Fibroblast of upper back skin (primary cell): Measurements from ENCODE around the gene CDCP1.
A peak's percentile ranks its signal among the peaks of the same experiment; 100 is the strongest.
"Not testable (repeated sequence)": the region's sequence is repeated elsewhere in the genome, so short reads cannot be mapped to it uniquely, and the experiment has no call there.

ENCODE experiments used
- DNase-seq: peaks from one replicate; pipeline ENCODE4 v3.0.0-alpha.2; 2013

CDCP1 gene

DNA sequence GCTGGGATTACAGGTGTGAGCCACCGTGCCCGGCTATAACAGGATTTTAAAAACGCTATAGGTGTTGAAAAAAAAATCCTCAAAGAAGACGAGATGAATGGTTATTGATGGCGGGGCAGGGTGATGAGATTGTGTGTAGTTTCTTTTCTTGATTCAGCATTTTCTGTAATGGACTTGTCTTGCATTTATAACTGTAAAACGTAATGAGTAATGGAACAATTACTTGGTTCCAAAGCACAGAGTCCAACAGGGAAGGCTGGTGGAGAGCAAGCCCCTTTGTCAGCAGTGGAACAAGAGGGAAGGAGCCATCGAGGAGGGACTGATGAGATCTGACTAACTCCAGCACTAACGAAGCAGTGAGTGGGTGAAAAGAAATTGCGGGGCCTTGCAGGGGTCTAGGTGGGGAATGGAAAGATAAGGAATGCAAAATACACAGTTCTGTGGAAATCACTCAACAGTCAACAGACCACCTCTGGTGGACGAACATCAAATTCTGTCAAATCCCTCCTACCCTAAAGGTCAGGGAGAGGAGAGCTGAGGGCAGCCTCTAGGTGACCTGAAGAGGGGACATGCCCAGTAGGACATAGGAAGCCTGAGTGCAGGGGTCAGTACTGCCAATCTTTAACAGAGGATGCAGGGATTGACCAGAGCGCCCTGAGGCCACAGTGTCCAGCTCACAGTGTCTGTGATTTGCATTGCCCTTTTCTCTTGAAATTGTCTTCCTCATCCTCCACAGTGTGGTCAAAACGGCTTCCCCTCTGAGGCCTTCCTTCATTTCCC, 23.1 kb upstream of the CDCP1 start:
- DNase-seq = no peak

DNA sequence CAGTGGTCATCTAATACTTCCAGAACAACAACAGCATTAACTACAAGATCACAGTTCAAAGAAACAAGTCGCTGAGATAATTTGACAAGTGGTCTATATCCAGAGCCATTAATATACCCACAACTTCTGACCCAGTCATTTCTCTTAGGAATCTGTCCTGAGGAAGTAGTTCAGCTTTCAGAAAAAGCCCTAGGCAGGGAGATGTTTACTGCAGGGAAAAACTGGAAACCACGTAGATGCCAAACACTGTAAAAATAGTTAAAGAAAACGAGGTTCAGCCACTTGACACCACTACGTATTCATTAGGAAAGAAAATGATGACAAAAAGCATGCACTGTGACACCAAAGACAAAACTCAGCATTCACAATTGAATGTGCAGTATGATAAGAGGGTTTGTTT, 22.3 kb upstream of the CDCP1 start:
- DNase-seq = no peak

DNA sequence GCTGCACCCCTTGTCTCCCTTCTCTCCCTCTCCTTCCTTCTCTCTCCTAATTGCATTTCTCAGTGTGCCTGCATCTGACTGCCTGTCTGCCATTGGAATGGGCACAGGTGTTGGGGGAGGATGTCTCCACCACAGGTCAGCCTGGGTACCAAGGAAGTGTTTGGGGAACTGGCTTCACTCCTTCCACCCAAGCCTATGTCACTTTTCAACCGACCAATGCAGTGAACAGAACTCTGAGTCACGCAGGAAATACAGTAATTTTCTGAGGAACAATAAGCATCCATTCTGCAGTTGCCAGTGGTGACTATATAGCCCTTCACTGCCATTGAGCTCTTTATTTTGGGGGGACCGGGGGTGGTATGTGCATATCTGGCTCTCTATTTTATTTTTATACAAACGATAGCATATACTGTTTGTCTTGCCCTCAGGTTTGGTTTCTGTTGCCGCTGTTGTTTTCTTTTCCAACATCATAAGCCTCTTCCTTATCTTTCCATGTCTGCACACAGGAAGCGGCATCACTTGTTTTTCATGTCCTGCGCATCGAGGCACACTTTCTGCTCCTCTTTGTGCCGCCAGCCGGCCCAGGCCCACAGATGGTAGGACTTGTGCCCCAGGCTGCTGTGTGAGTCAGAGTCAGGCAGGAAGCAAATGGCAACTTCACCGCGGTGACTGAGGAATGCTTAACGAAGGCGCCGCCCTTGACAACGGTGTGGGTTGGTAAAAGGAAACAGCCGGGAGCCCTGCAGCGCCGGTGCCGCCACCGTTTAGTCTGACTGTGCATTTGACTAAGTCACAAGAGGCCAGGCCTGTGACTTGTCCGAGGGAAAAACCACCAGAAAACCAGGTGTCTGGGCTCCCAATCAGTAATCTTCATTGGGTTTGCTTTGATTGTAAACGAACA, 21.1 kb upstream of the CDCP1 start:
- peak; percentile 85 for DNase-seq

DNA sequence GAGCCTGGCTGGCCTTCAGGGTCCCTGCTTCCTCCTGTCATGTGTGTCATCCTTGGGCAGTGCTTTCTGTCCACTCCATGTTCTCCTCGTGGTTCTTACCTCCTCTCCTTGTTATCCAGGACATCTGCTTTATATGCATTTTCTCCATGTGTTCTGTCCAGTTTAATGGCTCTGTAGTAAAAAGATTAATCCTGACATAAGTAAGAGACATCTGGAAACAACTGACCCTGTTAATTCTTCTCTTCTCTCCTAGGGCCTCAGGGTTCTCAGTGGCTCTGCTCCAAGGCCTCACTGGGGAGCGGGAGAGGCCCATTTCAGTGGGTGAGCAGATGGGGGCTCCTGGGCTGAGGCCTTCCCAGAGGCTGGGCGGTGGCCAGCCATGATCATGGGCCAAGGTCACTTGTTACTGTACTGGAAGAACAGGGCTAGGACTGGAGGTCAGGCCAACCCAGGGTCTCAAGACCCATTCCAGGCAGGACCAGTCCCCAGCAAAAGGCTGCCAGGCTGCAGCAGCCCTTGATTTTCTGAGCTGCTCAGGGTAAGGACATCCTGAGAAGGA, 20.2 kb upstream of the CDCP1 start:
- DNase-seq = no peak

DNA sequence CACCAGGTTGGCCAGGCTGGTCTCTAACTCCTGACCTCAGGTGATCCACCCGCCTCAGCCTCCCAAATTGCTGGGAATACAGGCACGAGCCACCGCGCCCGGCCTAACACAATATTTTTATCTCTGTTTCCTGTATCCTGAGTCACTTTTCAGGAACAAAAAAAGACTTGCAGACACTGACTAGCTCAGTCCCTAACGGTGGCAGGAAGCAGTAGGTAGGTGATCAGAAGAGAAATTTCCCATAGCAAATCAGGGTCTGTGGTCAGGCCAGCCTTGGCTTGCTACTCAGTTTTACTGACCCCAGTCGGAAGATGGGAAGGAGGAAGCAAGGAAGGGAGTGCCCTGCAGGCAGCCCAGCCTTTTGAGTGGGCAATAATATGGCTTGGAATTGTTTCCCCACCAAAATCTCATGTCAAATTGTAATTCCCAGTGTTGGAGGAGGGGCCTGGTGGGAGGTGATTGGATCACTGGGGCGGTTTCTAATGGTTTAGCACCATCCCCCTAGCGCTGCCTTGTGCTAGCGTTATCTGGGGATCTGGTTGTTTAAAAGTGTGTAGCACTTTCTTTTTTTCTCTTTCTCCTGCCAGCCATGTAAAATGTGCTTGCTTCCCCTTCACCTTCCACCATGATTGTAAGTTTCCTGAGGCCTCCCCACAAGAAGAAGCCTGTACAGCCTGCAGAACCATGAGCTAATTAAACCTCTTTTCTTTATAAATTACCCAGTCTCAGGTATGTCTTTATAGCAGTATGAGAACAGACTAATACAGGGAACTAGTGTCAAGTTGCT, 19.5 kb upstream of the CDCP1 start:
- DNase-seq = no peak

DNA sequence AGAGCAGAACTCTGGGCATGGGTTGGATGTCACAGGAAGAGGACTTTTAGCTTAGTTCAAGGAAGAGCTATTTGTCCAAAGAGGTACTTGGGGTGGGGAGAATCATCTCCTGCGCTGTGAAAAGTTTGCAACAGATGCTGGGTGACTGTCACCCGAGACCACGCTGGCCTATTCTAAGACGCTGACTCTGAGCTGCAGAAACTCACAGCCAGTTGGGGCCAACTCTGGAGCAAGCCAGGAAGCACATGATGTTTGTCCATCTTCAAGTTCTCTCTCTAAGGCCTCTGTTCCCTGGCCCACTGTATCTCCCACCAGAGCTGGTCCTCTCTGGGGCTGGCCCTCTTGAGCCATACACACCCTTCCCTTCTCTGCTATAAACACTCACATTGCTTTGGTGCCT, 17.9 kb upstream of the CDCP1 start:
- DNase-seq = no peak

DNA sequence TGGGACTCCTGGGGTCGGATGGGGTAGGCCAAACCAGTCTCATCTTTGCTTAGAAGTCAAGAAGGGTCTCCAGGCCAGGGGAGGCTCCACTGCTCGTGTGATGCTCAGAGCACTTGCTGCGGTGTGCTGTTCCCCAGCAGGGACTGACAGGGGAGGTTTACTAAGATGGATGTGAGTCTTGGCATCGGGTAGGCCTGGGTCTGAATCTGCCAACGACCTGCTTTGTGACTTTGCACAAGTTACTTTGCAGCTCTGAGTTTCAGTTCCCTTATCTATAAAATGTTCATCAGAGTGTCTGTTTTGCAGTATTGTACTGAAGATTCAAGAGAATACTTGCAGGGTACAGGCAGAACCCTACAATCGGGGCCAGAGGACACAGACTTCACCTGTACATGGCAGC, 17.3 kb upstream of the CDCP1 start:
- DNase-seq = no peak

DNA sequence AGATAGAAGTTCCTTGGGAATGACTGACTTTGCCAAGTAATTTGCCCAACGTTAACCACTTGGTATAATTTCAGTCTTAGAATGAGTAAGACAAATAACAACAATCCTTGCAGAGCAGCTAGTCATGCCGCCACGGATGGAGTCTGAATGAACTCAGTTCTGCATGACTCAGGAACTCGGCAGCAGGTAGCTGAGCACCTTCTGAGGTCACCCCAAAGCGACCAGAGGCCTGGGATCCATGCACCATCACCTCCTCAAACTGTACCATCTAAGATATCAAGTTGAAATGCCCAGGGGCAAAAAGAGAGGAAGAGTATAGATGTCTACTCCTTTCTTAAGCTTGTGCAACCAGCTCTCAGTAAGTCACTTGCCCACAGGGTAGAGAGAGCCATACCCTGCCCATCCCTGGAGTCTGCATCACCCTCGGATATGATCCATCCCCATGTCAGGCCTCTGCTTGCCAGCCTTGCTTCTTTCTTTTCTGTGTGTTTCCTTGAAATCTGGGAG, 8.5 kb upstream of the CDCP1 start:
- no peak for DNase-seq

DNA sequence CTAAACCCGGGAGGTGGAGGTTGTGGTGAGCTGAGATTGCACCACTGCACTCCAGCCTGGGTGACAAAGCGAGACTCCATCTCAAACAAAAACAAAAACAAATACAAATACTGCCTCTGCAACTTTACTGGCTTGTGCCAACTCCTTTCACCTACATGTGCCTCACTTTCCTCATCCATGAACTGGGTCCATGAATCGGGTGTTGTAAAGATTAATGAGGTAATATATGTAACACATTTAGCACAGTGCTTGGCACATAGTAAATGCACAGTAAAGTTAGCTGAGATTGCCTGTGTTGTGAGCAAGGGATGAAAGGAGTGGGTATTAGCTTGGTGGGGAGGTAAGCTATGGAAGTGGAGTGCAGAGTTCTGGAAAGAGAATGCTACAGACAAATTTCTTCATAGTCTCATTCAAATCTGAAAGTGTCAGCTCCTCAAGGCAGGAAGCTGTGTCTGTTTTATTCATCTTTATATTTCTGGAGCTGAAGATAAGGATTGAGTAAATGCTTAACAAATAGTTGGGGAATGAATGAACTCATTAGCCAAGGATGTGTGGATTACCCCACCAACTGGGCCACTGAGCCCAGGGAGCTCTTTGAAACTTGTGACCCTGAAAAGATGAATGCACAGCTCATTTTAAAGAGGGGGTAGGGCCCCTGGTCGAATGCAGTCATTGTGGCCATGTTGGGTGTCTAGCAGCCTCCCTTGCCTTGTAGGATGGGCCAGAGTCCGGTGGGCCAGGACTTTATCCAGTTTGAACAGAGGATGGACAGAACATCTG, 7.7 kb upstream of the CDCP1 start:
- DNase-seq = peak; percentile 48

DNA sequence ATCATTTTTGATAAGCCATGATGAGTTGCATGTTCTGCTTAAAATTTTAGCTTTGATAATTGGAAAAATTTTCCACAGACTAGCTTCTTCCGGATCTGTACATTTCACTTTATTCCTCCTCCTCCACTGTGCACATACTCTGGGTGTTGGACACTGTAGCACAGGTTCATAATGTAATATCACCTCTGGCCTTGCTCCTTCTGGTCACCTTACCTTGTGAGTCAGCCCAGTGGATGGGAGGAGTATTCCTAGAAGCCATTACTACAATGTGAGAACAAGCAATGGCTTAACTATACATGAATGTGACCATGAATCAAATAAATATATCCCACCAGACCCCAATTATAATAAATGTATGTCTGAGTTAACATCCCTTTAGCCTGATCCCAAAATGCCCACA, 6.1 kb upstream of the CDCP1 start:
- DNase-seq = no peak

DNA sequence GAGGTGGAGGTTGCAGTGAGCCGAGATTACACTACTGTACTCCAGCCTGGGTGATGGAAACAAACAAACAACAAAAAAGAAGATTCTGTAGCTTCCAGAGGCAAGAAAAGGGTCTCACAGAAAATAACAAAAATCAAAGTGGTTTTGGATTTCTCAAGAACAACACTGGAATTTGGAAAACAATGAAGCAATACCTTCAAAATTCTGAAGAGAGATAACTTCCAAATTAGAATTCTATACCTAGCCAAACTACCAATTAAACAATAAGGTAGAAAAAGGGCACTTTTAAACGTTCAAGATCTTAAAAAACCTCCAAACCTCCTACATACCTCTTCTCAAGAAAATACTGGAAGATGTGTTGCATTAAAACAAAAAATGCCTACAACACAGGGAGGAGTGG, 4.9 kb upstream of the CDCP1 start:
- no peak for DNase-seq

DNA sequence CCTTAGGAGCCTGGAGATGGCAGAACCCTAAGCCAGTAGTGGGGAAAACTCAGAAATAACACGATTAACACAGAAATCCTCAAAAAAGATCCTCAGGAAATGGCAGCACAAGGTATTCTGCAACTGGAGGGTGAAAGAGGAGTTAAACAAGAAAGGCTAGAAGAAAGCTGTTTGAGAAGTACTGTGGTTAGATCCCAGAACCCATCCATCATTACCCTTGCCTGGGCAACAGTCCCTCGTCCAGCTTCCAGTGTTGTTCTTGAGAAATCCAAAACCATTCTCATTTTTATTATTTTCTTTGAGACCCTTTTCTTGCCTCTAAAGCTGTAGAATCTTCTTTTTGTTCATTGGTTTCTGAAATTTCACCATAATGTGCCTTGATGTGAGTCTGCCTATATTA, 2.7 kb upstream of the CDCP1 start:
- DNase-seq = no peak

DNA sequence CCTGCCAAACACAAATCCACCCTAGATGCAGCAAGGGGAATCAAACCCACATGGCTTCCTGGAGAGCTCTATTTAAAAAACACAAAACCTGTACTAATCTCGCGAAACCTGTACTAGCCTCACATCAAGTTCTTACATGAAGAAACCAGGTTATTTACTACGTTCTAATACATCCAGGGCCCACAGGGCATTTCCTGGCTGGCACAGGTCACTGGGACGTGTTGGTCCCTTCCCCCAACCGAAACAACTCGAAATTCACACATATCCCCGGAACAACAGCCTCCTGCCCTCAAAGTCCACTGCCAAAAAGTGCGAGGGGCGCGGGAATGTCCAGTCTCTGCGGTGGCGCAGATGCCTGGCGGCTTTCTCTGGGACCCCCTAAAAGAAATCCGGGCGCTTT, 955 bp downstream of the CDCP1 start:
- no peak for DNase-seq

DNA sequence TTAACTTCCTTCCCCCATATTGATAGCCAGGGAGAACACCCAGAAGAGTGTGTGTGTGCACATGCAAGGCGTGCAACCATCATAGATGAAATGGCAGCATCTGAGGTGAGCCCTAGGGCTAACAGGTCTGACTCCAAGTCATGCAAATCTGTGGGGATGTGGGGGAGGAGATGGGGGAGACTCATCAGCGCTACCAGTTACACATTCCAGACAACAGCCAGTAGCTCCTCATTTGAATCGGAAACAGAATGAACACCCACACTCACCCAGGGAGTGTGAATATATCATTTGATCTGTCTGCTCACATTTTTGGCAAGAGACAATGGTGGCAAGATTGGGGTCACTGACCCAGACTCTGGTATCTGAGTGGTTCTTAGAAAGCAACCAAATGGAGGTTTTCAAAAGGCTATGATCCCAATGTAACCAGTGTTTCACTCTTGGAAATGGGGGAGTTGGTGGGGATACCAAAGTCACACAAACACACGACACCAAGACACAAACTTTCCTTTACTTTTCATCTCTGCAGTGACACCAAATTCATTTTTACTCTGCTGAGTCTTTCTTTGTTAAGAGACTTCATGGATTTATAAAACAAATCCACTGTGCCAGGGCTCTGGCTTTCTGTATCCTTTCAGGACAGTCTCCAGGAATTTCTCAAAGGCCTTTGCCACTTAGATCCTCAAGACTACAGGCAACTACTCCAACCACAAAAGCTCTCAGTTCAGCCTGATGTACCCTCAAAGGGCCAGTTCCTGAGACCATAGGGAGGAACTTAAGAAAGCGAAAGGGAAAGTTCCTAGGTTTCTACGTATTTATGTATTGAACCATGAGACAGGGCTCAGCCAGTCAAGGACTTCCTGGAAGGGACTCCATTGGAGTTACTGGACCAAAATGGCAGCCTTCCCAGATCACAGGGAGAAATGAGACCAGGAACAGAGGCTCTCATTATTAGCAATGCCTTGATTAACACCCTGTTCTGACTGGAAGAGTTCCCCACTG, 2.2 kb downstream of the CDCP1 start:
- DNase-seq = no peak

DNA sequence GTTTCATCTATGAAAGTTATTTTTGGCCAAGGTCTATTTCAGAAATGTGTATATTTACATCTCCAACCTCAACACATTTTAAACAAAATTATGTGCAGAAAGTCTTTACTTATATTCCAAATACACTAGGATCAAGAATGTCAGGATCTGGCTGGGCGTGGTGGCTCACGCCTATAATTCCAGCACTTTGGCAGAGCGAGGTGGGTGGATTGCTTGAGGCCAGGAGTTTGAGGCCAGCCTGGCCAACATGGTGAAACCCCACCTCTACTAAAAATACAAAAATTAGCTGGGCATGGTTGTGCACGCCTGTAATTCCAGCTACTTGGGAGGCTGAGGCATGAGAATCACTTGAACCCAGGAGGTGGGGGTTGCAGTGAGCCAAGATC, 5.4 kb downstream of the CDCP1 start:
- DNase-seq = not testable (repeated sequence)

DNA sequence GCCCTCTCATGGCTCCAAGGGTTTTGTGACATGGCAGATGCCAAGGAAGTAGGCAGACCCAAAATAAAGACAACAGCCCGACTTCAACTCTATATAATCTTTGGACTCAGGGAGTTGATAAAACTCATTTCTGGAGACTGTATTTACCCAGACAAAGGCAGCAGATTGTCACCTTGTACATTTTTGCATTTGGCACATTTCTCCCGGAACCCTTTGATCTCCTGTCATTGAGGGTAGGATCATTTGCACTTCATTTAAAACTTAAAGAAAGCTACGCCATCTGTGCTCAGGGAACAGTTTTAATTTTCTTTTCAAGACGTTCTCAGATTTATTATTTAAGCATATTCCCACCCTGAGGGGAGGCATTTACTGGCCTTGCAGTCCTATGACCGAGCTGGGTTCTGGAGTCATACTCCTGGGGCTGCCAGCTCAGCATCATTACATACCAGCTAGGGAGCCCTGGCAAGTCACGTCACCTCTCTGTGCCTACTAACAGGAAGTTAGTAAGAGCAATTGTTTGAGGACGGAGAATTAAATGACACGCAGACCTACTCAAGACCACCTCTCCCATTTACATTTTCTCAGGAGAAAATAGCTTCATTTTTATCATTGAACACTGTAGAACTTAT, 5.9 kb downstream of the CDCP1 start:
- DNase-seq = no peak

DNA sequence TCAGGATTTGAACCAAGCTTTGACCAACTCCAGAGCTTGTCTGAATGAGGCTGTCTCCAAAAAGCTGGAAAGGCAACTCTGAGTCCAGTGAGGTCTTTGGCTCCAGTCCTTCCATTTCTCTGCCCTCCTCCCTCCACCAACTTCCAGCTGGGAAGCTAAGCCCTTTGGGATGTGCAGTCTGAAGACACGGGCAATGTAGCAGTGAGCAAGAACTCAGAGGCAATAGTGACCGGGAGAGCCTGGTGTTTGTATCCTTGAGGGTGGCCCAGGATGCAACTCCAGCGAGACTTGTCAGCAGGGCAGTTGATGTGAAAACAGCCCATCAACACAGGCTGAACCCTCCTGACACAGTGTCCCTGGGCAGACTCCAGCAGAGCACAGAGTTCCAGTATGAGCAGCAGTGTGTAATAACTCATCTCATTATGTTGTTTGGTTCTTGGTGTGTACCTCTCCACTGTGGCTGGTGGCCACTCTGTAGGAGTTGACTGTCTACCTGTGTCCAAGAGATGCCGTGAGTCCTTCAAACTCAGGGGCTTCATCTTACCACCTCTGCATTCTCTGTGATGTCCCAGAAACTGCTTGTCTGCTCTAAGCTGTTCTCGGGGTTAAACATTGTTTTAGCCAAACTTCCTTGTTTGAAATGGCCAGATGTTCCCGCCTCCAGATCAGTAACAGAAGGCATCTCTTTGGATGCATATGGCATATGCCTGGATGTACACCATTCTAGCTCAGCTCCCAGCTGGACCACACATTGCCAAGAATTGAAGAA, 6.6 kb downstream of the CDCP1 start:
- DNase-seq = no peak

DNA sequence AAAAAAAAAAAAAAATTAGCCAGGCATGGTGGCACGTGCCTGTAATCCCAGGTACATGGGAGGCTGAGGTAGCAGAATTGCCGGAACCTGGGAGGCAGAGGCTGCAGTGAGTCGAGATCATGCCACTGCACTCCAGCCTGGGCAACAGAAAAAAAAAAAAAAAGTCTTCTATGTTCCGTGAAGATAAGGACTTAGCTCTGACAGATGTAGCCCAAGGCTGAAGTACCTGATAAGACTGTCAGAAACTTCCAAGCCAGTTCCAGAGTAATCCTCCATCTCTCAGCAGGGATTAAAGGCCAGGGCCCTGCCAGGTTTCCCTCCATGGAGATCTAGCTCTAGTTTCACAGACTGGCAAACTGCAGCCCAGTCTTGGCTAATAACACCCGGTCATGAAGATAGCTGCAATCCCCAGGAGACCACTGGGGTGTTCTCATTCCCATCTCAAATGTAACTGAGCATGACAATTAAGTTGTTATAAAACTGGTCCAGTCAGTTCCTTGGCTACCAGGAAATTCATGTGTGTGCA, 8.5 kb downstream of the CDCP1 start:
- DNase-seq = no peak

DNA sequence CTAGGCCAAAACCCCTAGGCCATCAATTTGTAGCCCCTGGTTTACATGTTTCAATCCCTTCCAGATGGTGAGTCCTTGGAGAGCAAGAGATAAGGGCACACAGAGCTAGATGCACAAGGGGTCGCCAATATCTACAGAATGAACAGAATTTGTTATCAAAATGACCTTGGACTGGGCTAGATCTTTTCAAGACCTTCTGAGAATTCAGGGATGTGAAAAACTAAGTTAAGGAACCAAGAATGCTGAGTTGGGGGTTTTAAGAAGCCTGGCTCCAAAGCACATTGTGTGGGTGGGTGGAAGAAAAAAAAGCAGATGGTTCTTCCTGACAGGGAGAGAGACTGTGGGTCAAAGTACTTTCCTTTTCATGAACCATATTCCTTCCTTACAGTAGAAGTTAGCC, 10.2 kb downstream of the CDCP1 start:
- no peak for DNase-seq
